Suprapubic skin (tissue), 4 donors: ENCODE data around the gene GPAT2.
"Not testable (repeated sequence)": the region's sequence is repeated elsewhere in the genome, so short reads cannot be mapped to it uniquely, and the experiment has no call there.

Experiments
- EP300 ChIP-seq: sonication (generic); formaldehyde crosslinking; IDR thresholded peaks from one replicate; pipeline ENCODE4 v1.6.1; 2017; ENCODE audit warnings: antibody characterized with exemption
- POLR2A ChIP-seq, 2 donors: fragments of 450-650 bp; IDR thresholded peaks; one replicate each; pipeline ENCODE4 v1.6.1; 2017; ENCODE audit warnings: antibody characterized with exemption in 2 of 2, mild to moderate bottlenecking in 2 of 2, moderate library complexity in 2 of 2
- POLR2AphosphoS5 ChIP-seq, 3 donors: sonication (generic); formaldehyde crosslinking; IDR thresholded peaks; one replicate each; pipeline ENCODE4 v1.6.1; 2017; ENCODE audit warnings: antibody characterized with exemption in 3 of 3
- TF ChIP-seq, protein P1 (sequence below), 2 donors: fragments of 200-600 bp in 1 of 2; fragments of 450-650 bp in 1 of 2; sonication (generic) in 1 of 2; IDR thresholded peaks; one replicate each; pipeline ENCODE4 v1.5.1; 2016 to 2019; ENCODE audit warnings: antibody characterized with exemption in 2 of 2, mild to moderate bottlenecking in 1 of 2, moderate library complexity in 1 of 2

DNA sequence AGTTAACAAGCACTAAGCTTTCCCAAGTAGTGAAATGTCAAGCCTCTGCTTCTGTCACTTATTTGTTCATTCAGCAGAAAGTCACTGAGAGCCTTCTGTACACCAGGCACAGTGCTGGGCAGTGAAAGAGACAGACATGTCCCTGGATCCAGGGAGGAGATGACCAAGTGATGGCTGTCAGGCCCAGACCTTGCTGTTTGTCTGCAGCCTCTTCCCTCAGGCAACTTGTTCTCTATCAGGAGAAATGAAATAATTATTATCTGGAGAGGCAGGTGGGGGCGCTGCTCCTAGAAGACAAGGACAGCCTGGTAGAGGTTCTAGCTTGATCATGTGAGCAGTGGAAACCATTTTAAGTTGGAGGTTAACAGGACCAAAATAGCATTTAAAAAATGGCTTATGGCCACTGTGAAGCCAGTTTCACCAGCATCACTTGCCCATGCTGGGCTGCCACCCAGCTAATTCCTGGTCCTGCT, 21.9 kb downstream of the GPAT2 start:
- TF ChIP-seq, protein P1, sequence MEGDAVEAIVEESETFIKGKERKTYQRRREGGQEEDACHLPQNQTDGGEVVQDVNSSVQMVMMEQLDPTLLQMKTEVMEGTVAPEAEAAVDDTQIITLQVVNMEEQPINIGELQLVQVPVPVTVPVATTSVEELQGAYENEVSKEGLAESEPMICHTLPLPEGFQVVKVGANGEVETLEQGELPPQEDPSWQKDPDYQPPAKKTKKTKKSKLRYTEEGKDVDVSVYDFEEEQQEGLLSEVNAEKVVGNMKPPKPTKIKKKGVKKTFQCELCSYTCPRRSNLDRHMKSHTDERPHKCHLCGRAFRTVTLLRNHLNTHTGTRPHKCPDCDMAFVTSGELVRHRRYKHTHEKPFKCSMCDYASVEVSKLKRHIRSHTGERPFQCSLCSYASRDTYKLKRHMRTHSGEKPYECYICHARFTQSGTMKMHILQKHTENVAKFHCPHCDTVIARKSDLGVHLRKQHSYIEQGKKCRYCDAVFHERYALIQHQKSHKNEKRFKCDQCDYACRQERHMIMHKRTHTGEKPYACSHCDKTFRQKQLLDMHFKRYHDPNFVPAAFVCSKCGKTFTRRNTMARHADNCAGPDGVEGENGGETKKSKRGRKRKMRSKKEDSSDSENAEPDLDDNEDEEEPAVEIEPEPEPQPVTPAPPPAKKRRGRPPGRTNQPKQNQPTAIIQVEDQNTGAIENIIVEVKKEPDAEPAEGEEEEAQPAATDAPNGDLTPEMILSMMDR (IDR thresholded peaks at IDR 0.05): not testable (repeated sequence)
- TF ChIP-seq POLR2A (IDR thresholded peaks at IDR 0.05); POLR2AphosphoS5 (IDR thresholded peaks at IDR 0.05); EP300: not testable (repeated sequence)
